Stomach (tissue), 4 donors: ENCODE results near the gene NEO1.

Experiments
- POLR2A ChIP-seq, 4 donors: fragments of 450-650 bp; IDR thresholded peaks; one replicate each; pipeline ENCODE4 v1.6.1; 2016; ENCODE audit warnings: antibody characterized with exemption in 4 of 4, control low read depth in 2 of 4, mild to moderate bottlenecking in 1 of 4, moderate library complexity in 1 of 4
- POLR2AphosphoS5 ChIP-seq, 3 donors: sonication (generic); formaldehyde crosslinking; IDR thresholded peaks; one replicate each; pipeline ENCODE4 v1.6.1; 2016; ENCODE audit warnings: antibody characterized with exemption in 3 of 3
- TF ChIP-seq, protein P1 (sequence below), 7 experiments: fragments of 450-650 bp in 4 of 7; fragments of 200-600 bp in 3 of 7; sonication (generic) in 3 of 7; IDR thresholded peaks; one replicate each; pipeline ENCODE4 v1.5.1; 2016 to 2019; ENCODE audit warnings: antibody characterized with exemption in 7 of 7, control low read depth in 2 of 7, mild to moderate bottlenecking in 1 of 7

DNA sequence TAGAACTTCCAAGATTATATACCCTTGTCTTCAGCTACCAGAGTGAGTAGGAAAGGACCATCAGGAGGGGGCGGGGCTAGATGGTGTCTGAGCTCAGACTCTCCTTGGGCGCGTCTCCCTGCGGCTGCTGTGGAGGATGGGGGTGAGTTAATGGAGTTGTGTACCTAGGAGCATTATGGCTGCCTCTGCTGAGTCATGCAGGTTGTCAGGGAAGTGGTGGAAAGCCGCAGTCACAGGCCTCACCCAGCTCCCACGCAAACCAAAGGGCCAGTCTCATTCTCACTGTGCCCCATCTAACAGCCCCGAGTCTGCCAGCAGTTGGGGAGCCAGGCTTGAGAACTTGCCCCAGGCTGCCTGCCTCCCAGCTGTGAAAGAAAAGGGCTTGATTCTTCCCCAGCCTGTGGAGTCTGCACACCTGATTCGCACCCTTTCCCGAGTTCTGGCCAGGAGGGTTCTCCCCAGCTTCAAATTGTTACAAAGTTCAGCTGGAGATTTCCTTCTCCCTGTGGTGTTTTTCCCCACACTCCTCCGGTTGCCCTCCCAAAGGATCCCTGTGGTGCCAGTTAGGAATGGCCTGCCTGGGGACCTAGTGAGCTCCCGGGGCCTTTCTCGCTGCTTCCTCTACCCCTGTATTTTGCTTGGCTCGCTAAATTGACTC is 173.2 kb downstream of the NEO1 start:
- no peak for TF ChIP-seq POLR2AphosphoS5 (IDR thresholded peaks at IDR 0.05)
- TF ChIP-seq, protein P1, sequence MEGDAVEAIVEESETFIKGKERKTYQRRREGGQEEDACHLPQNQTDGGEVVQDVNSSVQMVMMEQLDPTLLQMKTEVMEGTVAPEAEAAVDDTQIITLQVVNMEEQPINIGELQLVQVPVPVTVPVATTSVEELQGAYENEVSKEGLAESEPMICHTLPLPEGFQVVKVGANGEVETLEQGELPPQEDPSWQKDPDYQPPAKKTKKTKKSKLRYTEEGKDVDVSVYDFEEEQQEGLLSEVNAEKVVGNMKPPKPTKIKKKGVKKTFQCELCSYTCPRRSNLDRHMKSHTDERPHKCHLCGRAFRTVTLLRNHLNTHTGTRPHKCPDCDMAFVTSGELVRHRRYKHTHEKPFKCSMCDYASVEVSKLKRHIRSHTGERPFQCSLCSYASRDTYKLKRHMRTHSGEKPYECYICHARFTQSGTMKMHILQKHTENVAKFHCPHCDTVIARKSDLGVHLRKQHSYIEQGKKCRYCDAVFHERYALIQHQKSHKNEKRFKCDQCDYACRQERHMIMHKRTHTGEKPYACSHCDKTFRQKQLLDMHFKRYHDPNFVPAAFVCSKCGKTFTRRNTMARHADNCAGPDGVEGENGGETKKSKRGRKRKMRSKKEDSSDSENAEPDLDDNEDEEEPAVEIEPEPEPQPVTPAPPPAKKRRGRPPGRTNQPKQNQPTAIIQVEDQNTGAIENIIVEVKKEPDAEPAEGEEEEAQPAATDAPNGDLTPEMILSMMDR (IDR thresholded peaks at IDR 0.05), result no peak
- TF ChIP-seq POLR2A (IDR thresholded peaks at IDR 0.05), result no peak
